ENCODE results near the gene RASL12.

The RASL12 gene

GRCh38 chr15:65052956-65053355 is 14.8 kb downstream of the RASL12 start:
- DNase-seq = no peak

- DNase-seq = no peak
These were observed 16.5 kb downstream of the RASL12 start for GRCh38 chr15:65051266-65051665.

GRCh38 chr15:65050270-65050669 is 17.5 kb downstream of the RASL12 start:
- DNase-seq = peak; percentile 28

GRCh38 chr15:65049418-65049840 is 18.4 kb downstream of the RASL12 start:
- DNase-seq = peak; percentile 95

- no peak for DNase-seq
These were observed 19.6 kb downstream of the RASL12 start for GRCh38 chr15:65048241-65048640.

DNA sequence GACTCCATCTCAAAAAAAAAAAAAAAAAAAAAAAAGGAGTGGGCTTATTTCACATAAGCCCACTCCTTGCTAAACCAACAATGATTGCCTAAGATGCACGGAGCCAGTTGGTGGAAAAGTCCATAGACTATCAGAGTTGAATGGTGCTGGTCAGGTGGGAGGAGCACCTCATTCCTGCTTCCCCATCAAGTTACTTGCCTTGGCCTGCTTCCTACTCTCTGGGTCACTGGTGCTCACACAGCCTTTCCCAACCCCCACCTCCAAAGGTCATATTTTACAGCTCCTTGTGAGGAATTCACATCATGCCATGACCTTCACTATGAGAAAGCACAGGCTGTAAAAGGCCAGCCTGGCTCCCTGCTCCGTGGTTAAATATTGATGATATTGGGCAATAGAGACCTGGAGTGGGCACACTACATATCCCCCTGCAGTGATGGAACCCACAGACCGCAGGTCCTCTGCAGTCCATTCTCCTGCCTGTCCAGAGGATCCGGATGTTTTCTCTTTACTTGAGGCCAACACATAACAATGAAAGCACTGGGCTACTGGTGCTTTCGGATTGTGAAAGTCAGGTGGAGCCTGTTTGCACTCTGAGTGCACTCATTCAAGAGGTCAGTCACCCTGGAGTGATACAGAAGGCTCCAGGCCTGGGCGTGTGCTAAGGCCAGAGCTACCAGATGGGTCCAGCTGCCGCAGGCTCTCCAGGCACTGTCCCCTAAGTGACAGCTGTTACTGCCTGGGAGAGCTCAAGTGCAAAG is 22.9 kb downstream of the RASL12 start, which contains the start of gene SLC51B:
Gene SLC51B, plus strand, starts transcription at position 664 of the 758 bp plus-strand sequence. CDS start 4,618 bp downstream, outside the sequence.
- DNase-seq = no peak

- peak; percentile 66 for DNase-seq
These were observed 23.6 kb downstream of the RASL12 start for GRCh38 chr15:65044218-65044617.

GRCh38 chr15:65042776-65043327 is 24.9 kb downstream of the RASL12 start:
- no peak for DNase-seq

GRCh38 chr15:65041787-65042186 is 26.0 kb downstream of the RASL12 start:
- DNase-seq = no peak

DNA sequence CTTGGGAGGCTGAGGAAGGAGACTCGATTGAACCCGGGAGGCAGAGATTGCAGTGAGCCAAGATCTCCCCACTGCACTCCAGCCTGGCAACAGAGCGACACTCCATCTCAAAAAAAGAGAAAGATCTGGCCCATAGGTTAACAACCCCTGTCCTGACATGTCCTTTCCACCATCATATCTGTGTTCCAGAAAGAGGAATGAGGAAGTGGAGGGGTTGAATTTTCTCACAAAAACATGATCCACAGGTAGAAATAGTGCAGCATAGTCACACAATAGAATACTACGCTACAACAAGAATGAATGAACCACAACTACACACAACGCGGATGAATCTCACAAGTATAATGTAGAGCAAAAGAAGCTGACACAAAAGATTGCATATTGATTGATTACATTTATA is 27.3 kb downstream of the RASL12 start:
- DNase-seq = no peak

DNA sequence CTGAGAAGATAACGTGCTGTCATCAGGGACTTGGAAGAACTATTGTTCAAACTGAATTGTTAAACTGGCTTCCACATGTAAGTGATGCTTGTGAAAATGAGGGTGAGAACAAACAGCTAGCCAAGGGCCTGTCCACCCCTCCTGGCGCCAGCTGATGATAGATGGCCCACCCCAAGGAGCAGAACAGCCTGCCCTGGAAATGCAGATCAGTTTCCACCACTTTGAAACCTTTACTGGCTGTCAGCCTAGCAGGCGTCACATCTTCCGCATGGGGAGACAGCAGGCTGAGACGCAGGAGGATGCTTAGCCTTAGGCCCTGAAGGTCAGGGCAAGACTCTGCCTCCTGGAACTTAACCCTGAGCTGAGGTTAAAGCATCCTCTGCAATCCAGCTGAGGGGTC is 29.0 kb downstream of the RASL12 start:
- no peak for DNase-seq

GRCh38 chr15:65038428-65038827 is 29.4 kb downstream of the RASL12 start:
- DNase-seq = no peak

DNA sequence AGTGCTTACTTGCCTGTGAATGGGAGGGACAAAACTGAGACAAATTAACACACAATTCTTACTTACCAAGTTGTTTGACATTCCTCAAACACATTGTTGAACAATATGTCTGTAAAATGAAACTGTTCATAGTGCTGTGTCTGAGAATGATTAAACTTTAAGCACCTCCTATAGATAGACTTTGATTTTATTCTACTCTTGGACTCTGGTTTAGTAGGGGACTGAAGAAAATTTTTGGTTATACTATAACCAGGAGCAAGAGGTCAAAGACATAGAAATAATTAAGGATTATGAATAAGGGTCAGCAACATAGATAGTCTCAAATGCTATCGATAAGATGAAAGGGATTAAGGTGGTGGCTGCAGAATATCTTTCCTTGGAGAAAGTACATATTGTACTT is 30.5 kb downstream of the RASL12 start:
- DNase-seq = no peak

DNA sequence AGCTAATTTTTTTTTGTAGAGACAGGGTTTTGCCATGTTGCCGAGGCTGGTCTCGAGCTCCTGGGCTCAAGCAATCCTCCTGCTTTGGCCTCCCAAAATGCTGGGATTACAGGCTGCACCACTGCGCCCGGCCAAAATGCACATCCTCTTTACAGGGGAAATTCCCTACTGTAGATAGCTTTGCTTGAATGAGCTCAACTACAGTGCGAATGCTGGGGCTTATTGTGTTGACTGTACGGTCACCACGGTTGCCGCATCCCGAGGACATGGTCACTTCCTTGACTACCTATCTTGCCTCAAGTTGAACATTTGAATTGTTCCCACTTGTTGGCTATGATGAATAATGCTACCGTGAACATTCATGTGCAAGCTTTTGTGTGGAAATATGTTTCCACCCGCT is 33.1 kb downstream of the RASL12 start:
- no peak for DNase-seq

DNA sequence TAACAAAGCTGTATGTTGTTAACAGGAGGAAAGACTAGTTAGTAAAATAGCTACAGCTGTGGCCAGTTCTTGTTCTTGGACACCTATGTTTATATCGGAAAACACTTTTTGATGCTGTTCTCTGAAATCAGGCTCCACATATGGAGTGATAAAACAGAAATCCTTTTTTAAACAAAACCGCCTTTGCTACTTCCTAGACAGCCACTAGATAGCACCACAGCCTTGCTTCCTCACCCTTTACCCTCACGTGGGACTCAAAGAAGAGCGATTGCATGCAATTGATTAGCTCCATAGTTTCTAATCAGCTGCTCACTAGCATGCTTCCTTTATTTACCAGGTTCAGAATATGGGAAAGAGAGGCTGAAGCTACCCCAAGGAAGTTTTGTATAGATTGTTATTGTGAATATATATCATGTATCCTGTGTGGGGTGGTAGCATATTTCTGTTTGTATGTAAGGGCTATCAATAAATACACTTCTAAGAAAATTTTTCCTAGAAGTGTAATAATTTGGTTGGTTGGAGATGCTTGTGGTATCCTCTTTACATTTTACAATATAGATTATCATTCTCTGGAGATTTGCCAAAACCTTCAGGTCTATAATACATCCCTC is 34.0 kb downstream of the RASL12 start:
- DNase-seq = peak; percentile 49

DNA sequence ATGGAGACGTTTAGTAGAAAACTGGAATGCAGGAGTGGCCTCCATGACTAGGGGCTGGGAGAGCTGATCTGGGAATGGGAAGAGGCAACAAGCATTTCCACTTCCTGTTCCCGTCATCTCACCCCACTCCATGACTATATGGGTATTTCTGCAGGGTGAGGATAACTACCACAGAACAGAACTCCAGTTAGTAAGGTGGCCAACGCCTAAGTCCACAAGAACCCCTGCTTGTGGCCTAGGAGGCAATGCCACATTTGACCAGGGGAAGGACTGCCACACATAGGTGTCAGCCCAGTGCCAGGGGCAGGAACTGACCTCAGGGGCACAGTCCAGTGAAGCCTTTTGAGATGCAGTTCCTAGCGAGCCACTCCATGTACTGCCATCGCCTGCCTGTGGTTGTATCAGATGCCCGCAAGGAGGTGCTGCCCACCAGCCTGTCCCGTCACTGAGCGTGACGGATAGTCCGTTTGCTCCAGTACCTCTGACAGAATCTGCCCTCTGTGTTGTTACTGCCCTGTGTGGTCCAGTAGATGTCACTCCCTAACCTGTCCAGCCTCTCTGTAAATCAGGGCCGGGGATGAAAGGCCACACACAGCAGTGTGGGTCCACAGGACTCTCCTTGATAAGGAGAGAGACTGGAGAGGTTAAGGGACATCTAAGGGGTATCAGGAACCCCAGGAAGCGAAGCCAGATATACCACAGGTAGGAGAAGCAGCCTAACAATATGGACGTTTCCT is 34.8 kb downstream of the RASL12 start:
- peak; percentile 79 for DNase-seq

GRCh38 chr15:65029736-65030208 is 38.0 kb downstream of the RASL12 start:
- DNase-seq = no peak

DNA sequence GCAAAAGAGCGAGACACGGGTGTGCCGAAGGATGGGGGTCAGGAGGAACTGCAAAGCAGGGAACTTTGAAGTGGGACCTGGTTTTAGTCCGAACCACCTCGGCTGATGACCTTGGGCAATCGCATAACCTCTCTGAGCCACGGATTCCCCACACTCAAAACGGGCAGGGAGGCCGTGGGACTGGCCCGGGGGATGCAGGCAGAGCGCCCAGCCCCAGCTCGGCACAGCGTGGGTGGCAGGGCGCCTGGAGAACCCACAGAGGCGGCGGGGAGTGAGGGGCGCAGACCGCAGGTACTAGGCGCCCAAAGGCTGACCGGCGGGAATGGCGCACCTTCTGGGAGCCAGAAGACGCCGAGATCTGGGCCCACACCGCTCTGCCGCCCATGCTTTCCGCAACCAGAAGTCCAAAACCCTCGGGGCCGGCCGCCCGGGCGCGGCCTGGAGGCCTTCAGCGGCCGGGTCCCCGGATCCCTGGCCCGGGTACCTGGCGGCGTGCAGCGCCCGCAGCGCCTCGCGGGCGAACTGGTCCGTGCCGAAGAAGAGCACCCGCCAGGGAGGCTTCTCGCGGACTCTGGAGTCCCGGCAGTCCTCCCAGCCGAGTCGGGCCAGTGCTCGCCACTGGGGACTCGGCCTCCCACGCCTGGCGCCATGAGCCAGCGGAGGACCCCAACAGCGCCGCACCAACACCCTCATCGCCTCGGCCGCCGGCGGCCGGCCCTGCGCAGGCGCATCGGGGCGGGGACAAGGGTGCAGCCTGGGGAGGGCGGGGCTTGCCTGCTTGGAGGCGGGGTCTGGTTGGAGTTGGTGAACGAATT is 38.7 kb downstream of the RASL12 start, which contains the start of gene MTFMT:
Gene MTFMT, minus strand, starts transcription at position 719 of the 815 bp plus-strand sequence. Its CDS starts 26 bp downstream, at position 693.
- DNase-seq = peak; percentile 81

- DNase-seq = no peak
These were observed 39.5 kb downstream of the RASL12 start for GRCh38 chr15:65028338-65028737.

DNA sequence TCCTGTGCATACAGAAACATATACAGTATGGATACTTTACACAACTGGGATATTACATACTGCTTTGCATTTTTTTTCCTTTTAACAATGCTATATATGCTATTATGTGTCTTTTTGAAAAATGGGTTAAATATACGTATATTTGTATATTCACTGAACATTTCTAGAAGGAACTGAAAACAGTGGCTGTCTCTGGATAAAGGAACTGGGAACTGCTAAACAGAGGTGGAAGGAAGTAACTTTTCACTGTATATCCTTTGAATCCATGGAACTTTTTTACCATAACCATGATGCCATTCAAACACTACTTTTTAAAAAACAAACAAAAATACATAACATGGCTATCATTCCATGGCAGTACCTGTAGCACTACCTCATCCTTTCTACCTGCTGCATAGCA is 40.2 kb downstream of the RASL12 start:
- DNase-seq = no peak

DNA sequence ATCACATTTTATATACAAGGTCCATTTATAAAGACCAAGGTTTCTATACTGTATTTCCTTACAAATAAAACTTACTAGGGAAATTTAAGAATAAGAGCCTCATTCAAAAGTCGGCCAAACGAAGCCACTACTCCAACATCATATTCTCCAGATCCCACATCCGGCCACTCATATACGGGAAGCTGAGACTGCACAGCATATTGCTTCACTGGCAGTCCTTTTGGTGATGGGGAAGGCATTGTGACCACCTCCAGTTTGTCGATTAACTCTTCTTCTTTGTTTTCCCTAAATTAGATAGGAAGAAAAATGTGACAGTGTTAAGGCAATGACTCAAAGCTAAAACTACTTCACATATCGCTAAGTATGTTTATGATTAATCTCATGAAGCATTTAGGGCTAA is 41.0 kb downstream of the RASL12 start:
- DNase-seq = no peak

GRCh38 chr15:65021488-65021887 is 46.3 kb downstream of the RASL12 start:
- DNase-seq = no peak

Data from EL (cell line).